Testis (tissue), 2 donors: Measurements from ENCODE around the gene CD1E.

ENCODE experiments used
- POLR2A ChIP-seq: fragments of 450-650 bp; IDR thresholded peaks from one replicate; pipeline ENCODE4 v1.6.1; 2017; ENCODE audit warnings: antibody characterized with exemption, mild to moderate bottlenecking, moderate library complexity
- TF ChIP-seq, protein P1 (sequence below), 3 experiments: fragments of 450-650 bp in 2 of 3; fragments of 200-600 bp in 1 of 3; sonication (generic) in 1 of 3; IDR thresholded peaks; one replicate each; pipeline ENCODE4 v1.5.1; 2016 to 2019; ENCODE audit warnings: antibody characterized with exemption in 3 of 3, mild to moderate bottlenecking in 2 of 3, moderate library complexity in 1 of 3

DNA sequence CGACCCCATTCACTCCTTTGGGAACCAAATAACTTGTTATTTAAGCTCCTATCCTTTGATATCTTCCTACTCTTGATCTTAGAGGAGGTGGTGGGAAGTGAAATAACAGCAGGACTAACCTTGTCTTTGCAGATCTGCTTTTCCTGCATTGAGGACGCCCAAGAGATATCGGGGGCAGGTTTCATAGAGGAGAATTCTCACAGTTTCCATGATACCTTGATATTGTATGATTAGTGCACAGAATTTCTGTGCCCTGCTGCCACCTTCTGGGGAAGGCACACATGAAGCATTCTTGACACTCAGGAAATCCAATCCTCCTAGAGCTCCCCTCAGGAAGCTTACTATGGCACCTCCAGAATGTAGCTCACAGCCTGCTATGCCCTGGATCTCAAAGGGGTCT, 24.0 kb upstream of the CD1E start:
- TF ChIP-seq, protein P1, sequence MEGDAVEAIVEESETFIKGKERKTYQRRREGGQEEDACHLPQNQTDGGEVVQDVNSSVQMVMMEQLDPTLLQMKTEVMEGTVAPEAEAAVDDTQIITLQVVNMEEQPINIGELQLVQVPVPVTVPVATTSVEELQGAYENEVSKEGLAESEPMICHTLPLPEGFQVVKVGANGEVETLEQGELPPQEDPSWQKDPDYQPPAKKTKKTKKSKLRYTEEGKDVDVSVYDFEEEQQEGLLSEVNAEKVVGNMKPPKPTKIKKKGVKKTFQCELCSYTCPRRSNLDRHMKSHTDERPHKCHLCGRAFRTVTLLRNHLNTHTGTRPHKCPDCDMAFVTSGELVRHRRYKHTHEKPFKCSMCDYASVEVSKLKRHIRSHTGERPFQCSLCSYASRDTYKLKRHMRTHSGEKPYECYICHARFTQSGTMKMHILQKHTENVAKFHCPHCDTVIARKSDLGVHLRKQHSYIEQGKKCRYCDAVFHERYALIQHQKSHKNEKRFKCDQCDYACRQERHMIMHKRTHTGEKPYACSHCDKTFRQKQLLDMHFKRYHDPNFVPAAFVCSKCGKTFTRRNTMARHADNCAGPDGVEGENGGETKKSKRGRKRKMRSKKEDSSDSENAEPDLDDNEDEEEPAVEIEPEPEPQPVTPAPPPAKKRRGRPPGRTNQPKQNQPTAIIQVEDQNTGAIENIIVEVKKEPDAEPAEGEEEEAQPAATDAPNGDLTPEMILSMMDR (IDR thresholded peaks at IDR 0.05) = no peak
- TF ChIP-seq POLR2A = no peak
